K562 treated with DMSO at 1 percent for 24 hours (cell line): ENCODE measurements around the gene TMIGD1. TPM values are rescaled to one million over a fixed set of nuclear protein-coding genes. Genes with fewer than 3 reads are reported as not detected.

Experiments
- total RNA-seq: library from RNA; unstranded; fragments of 300-600 nt; gene quantifications from 2 replicates; pipeline ENCODE4 v1.2.3, GENCODE V29; 2022; ENCODE audit warnings: low read depth; ENCODE audit not compliant: insufficient read depth

TMIGD1 gene, protein sequence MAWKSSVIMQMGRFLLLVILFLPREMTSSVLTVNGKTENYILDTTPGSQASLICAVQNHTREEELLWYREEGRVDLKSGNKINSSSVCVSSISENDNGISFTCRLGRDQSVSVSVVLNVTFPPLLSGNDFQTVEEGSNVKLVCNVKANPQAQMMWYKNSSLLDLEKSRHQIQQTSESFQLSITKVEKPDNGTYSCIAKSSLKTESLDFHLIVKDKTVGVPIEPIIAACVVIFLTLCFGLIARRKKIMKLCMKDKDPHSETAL
- not detected in 2 replicates for total RNA-seq

DNA sequence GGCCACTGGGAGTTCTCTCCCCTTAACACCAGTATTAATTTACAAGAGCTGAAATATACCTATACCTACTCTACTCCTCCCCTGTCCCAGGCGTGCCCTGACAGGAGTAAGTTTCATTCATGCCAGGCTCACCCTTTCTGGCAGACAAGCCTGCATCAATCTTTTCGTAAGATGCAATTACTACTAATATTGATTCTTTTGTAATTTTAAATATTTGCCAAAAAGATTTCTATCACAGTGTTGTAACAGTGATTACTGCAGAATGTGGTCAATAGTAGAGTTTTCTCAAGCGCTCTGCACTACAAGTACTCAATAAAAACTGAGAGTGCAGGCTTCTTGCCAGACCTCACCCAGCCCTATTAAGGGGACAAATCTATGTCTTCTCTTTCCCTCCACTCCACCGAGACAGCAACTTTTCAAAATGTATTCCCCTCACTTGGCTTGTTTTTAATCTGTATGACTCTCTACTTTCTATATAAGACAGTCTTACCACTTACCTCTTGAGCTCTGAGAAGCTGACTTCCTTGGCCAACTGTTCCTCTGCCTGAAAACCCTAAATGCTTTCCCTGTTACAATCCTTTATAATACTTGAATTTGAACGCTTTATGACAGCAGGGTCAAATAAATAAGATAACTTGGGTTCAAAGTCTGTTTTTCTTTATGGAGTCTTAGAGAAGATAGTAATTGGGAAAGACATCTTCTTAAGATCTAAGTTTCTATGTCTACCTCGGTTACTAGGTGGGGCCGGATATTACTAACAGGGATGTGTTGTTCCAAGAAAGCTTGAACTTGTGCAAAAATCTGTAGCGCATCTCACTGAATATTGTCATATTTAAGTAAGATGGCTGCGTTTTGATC lies at the start of gene TMIGD1:
TSS of gene TMIGD1 (minus strand) at position 555 of the 858 bp plus-strand sequence. CDS start 1,924 bp downstream, outside the sequence.

DNA sequence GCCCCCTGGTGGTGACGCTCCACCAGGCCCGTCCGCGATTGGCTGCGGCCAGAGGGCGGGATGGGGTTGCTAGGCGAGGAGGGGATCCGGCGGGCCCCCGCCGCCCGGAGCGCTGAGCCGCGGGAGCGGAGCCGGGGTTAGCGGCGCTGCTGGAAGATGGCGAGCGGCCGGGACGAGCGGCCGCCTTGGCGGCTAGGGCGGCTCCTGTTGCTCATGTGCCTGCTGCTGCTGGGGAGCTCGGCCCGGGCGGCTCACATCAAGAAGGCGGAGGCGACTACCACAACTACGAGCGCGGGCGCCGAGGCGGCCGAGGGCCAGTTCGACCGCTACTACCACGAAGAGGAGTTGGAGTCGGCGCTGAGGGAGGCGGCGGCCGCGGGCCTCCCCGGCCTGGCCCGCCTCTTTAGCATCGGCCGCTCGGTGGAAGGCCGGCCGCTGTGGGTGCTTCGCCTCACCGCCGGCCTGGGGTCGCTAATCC lies 45.0 kb upstream of the TMIGD1 start, which contains the start of gene CPD:
TSS of gene CPD (plus strand) at position 103 of the 478 bp plus-strand sequence. CDS start at position 157, 54 bp downstream.

DNA sequence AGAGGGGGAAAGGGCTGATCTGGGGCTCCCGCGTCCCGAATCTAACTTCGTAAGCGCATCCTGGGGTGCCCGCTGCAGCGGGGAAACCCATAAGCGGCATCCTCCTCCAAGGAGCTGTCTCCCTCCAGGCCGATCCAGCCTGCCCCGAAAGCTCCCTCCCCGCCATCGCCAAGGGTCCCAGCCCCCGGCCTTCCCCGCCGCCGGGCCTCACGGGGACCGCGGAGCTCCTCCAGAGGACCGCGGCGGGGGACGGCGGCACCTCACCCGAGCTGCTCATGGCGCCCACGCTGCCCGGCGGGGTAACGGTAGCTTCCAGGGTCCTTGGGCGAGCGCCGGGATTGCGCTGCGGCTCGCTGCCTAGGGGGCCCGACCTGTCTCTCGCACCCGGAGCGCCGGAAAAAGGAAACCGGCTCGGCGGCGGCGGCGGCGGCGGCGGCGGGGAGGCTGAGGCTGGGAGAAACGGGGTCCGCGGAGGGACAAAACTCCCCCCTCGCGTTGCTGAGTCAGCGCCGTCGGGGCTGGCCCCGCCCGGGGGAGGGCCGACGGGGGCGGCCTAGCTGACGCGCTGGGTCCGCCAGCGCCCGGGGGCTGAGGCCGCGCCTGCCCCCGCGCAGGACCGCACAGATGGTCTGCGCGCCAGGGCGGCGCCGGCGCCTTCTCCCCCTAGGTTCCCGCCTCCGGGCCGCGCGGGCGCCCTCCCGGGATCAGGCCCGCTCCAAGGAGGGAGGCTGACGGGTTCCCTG lies 42.1 kb downstream of the TMIGD1 start, which contains the start of gene BLMH:
TSS of gene BLMH (minus strand) at position 402 of the 743 bp plus-strand sequence. CDS start at position 277, 125 bp downstream.

Other genes starting within 250 kb of the TMIGD1 start
- 16.4 and 24.2 TPM in 2 replicates for gene NSRP1, start 217.2 kb downstream of the TMIGD1 start, total RNA-seq
- 0.46 TPM in 1 of 2 replicates, not detected in the other for gene SLC6A4, start 98.4 kb downstream of the TMIGD1 start, total RNA-seq
- gene BLMH, start 42.1 kb downstream of the TMIGD1 start, total RNA-seq: 58.4 and 61.0 TPM in 2 replicates
- 26.7 and 38.1 TPM in 2 replicates for gene CPD, start 44.9 kb upstream of the TMIGD1 start, total RNA-seq
- gene GOSR1, start 143.4 kb upstream of the TMIGD1 start, total RNA-seq: 15.8 and 16.5 TPM in 2 replicates